ENCODE results near the gene CNNM4.

The CNNM4 gene

DNA sequence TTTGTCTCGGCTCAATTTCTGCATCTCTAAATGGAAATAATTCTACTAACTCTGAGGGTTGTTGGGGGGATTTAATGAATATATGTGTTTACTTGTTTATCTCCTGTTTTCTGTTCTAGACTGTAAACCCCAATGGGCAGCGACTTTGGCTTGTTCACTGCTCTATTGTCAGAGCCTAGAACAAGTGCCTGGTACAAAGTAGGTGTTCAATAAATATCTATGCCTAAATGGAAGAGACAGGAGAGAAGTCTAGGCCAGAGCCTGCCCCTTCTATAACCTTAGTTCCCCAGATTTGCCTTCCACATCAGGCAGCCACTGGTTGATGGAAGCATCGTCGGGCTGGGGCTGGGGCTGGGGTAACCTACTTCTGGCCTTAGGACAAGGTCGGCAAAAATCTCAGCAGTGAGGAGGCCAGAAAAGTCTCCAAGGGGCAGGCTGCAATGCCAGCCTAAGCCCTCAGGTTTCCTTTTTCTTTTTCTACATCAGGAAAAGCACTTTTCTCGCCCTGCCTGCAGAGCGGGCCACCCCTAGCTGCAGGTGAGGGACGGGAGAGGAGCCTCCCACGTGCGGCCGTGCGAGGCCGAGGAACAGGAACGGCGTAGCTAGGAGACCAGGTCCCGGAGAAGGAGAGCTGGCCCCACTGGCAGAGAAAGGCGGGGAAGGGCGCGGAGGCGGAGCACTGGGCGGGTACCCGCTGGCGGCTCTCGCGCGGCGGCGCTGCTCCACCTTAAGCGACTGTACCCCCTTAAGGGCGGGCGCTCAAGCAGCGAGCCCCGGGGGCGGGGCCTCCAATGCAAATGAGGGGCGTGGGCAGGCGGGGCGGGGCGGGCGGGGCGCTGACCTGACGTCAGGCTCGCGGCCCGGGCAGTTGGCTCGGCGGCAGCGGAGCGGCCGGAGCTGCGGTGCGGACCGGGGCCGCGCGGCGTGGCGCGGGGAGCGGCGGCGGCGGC, at the start of gene CNNM4:
Gene CNNM4, plus strand, starts transcription at position 867 of the 950 bp plus-strand sequence. CDS start 98 bp downstream, outside the sequence.
- DNase-seq = peak; percentile 92

DNA sequence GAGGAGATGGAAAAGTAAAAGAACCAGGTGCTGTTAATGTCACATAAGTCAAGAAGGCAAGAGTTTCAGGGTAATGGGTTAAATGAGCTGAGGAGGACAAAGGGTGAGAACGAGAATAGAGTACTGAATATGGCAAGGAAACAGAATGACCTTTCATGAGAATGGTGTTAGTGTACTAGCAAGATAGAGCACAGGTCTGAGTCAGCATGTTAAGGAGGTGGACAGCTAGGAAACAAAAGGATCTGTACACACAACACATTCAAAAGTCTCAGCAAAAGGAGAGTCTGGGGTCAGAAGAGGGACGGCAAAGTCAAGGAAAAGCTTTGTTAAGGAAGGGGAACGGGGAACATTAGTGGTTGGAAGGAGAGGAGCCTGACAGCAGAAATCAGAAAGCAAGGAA, 49.7 kb upstream of the CNNM4 start:
- no peak for DNase-seq

DNA sequence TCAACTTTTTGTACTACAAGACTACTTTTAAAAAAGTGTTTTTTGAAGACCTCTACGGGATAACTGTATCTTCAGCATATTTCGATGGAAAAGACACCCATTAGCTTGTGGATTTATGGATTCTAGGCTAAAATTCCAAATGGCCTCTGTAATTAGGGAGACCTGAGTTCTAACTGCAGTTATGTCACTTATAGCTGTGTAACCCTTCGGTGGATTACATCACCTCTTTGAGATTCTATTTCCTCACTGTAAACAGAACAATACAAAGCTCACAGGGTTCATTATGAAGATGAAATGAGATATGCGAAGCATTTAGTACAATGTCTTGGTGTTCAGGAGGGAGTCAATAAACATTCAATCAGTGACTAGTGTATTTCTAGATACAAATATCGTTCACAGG, 45.0 kb upstream of the CNNM4 start:
- no peak for DNase-seq

DNA sequence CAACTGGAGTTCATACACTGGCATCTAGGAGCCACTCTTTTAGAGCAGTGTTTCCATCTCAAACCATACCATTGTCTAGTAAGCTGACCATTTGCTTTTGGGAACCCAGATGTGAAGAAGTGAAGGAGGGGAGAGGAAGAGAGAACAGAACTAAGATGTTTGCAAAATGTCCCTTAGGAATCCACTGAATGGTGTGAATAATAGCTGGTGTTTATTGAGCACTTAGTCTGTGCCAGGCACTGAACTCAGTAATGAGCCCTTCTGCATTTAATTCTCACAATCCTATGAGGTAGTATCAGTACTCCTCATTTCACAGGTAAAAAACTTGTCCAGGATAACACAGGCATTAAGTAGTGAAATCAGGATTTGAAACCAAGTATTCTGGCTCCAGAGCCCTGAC, 44.3 kb upstream of the CNNM4 start:
- no peak for DNase-seq

DNA sequence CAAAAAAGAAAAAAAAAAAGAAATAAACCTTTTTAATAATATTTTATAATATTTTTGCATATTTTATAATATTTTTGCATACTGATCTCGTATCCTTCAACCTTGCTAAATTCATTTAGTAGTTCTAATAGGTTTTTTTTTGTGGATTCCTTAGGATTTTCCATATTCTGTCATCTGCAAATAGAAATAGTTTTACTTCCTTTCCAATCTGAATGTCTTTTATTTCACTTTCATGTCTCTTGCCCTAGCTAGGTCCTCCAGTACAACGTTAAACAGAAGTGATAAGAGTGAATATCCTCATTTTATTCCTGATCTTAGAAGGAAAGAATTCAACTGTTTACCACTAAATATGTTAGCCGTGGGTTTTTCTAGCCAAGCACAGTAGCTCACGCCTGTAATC, 34.6 kb upstream of the CNNM4 start:
- DNase-seq = no peak

DNA sequence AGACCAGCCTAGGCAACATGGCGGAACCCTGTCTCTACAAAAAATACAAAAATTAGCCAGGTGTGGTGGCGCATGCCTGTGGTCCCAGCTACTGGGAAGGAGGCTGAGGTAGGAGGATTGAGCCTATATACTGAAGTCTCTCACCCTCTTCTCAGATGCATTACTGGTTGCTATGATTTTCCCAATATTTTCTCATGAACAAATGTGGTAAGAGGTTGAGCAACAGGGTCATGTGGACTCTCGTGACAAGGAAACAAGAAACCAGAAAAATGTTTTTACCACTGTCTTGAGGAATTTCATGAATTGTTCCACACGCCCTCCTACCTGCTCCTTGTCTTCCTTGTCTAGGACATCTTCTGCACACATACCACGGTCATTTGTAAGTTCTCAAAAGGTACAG, 33.3 kb upstream of the CNNM4 start:
- DNase-seq = no peak

DNA sequence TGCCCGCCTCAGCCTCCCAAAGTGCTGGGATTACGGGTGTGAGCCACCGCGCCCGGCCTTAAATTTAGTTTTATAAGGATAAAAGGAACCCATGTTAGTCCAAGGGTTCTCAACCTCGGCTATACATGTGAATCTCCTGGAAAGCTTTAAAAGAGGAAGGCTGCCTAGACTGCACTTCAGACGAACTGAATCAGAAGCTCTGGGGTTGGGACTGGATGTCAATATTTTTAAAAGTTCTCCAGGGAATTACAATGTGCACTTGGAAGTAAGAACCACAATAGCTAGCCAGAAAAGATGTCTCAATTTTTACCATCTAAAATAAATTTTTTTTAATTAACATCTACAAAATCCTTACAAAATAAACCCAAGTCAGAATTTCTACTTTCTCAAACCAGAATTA, 31.0 kb upstream of the CNNM4 start:
- DNase-seq = no peak

DNA sequence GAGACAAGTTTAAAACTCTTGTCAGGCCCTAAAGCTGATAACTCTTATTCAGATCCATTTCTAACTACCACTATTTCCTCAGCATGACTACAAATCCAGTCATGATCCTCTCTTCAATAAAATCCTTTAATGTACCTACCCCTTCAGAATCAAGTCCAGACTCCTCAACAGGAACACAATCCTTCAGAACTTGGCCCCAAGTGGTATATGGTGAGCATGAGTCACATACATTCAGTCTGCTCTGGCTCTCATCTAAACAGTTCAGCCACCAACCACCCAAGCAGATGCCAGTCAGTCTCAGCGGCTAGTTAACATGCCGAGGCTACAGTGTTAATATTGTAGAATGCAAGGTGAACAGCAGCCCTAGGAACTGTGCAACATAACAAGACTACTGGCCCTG, 30.5 kb upstream of the CNNM4 start:
- no peak for DNase-seq

DNA sequence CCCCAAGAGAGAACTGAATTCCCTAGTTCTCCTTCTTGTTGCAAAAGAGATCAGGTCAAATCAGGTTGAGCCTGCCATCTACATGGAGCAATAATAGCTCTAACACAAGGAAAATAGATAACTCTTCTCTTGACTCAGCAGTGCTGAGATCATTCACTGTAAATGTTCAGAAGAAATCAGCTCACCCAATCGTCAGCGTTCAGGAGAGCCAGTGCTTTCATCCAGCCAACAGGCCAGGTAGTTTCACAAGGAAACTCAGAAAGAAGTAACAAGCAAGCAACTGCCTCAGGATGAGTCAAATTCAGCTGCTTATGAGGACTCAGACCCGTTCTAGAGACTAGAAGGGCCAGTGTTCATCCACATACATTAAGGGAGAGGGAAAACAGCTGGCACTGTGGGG, 26.8 kb upstream of the CNNM4 start:
- no peak for DNase-seq

DNA sequence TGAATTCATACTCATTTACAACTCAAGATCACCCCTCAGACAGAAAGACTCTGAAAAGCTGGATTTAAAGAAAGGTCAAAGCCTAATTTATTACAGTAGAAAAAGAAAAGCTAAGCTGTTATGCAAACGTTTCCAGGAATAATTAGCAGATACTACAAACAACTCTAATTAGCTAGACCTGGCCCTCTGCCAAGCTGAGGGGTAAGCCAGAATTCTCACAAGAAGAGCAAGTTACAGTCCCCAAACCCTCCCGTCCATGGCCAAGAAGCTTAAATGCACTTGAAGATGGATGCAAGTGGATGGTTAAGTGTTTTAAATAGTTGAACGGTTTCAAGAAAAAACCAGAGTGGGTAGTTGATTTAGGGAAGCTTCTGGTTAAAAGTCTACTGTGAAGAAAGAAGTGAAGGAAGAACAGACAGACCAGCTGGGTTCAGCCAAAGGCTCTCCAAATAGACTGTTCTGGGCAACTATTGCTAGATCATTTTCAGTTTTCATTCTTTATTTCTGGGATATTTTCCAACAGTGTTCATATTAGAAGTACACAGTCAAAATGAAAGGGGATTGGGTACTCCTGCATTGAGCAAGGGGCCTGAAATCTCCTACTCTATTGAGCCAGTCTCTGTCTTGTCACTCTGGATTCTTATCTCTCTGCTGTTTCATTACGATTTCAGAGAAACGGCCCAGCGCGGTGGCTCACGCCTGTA, 25.7 kb upstream of the CNNM4 start:
- DNase-seq = no peak

DNA sequence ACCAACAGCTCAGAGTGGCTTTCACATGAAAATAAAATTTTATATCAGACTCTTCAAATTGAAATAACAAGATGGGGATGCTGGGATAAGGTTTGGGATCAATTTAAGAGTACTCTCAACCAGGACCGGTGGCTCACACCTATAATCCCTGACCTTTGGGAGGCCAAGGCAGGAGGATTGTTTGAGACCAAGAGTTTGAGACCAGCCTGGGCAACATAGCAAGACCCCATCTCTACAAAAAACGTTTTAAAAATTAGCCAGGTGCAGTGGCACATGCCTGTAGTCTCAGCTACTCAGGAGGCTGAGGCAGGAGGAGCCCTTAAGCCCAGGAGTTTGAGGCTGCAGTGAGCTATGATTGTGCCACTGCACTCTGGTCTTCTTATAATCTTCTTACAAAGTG, 23.5 kb upstream of the CNNM4 start:
- DNase-seq = no peak

DNA sequence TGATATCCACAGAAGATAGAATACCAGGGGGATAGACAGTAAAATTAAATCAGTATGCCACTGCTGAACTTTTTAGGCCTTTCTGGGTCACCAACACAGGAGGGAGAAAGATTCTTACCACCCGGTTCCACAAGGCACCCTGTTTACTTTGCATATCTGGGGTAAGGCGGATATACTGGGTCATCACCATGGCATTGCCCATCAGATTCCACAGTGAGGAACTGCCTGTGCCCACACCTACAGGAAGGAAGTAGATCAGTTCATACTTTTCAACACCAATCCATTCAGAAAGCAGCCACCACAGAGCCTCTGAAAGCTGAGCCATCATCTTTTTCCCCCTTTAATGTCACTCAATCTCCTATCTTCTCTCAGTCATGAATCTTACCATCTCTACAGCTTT, 22.9 kb upstream of the CNNM4 start:
- no peak for DNase-seq

DNA sequence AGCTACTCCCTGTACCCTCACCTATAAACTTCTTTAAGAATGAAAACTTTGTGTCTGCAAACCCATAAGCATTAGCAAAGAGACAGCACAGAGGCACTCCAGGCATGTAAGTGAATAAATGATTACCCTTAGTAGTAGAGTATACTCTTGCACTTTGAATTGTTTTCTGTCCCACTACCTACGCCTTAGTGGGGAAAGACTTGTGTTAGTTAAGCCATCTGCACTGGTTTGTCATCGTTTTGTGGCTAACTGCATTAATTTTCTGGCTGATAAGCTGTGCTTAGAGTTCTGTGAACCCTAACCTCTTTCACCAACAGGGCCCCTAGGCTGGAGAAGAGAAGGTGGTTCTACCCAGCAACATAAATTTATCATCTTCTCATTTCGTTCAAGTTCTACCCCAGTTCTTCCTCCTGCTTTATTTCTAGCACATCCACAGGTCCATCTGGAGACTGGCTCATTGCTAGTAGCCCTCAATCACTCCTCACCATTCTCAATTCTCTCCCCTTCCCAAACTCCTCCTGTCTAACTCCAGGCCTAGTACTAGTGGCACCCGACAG, 21.5 kb upstream of the CNNM4 start:
- DNase-seq = no peak

DNA sequence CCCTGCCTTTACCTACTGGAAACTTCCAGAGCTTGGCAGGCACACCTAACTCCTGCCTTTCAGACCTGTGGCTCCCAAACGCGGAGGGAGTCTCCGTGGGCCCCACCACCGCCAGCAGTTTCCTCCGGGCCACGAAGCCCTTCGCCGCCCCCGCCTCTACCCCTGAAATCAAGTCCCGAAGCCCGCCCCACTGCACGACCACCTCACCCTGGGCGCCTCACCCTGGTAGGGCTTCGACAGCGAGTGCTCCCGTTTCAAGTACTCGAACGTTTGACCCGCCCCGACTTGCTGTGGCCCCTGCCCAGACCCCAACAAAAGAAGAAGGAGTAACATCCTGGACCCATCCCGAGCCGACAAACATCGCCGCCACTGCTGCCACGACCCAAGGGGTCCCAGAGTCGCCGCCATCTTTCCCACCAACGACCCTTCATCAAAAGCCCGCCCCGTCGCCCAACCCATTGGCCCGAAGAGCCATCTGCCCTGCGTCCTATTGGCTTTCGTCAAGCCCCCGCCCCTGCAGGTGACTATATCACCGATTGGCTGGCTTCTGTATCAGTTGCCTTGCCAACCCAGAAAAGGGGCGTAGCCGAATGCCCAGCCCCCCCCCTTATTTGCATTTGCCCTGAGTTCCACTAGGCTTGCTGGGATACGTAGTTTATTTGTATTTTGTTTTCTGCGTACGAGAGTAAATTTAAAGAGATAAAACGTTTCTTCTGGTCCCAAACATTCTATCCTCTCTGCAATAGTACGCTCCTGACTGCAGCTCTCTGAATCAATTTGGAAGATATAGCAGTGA, 20.9 kb upstream of the CNNM4 start, which contains the start of gene LMAN2L:
Gene LMAN2L, minus strand, starts transcription at position 432 of the 796 bp plus-strand sequence. Its CDS starts 24 bp downstream, at position 408.
- peak; percentile 95 for DNase-seq

DNA sequence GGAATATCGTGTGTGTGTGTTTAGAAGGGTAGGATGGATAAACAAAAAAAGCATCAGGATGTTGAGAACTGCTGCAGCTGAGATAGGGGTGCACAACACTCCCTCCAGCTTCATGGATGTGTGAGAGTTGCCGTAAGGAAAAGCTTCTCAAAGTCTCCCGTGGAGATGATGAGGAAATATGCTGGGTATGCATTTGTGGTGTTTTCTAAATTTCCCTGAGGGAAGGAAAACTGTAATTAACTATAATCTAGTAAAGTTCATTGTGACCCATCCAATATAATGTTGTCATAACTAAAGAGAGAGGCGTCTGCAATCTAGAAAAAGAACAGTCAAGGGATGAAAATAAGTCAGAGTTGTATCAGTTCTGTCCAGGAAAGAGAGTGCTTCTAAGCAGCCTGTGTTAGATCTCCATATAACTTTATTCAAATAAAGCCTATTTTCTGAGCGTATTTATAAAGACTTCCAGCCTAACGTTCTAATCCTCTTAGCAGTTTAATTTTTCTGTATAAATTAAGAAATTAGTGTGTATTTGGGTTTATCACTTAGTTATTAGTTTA, 13.6 kb upstream of the CNNM4 start:
- DNase-seq = no peak

DNA sequence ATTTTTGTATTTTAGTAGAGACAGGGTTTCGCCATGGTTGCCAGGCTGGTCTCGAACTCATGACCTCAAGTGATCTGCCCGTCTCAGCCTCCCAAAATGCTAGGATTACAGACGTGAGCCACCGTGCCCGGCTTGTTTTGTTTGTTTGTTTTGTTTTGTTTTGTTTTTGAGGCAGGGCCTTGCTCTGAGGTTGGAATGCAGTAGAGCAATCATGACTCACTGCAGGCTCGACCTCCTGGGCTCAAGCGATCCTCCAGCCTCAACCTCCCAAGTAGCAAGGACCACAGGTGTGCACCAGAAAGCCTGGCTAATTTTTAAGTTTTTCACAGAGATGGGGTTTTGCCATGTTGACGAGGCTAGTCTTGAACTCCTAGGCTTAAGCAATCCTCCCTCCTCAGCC, 8.9 kb upstream of the CNNM4 start:
- DNase-seq = no peak

DNA sequence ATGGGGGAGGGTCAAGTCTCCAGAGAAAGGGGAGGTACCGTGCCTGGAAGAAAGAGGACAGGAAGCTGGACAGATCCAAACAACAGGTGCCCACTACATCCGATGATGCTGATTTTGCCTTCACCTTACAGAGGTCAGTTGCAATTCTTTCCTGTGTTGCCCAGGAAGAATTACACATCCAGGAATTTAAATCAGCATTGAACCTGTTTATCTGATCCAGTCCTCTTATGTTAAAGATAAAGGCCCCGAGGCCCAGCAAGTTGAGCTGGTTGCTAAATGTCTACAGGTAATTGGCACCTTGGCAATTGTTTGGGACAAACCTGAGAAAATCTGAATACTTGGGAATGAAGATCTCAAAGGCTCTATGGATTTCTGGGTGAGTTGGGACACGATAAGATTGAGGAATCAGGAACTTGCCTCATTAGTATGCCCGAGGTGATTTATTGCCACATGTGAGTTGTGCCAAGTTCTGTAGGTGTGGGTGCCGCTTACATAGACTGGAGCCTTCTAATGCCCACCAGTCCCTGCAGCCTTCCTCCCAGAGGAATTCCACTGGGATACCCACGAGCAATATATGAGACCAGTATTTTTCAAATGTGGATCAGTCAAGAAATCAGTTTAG, 6.9 kb upstream of the CNNM4 start:
- DNase-seq = no peak

DNA sequence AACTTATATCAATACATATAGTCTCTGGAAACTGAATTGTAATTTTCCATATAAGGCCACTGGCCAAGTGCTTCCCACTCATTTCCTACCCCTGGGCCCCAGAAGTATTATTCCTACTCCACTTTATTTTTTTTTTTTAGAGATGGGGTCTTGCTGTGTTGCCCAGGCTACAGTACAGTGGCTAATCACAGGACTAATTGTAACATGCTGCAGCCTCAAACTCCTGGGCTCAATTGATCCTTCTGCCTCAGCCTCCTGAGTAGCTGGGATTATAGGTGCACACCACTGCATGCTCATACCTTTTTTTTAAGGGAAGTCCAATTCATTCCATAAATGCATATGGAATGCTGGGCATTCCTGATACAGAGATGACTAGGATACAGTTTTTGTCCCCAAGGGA, 6.4 kb upstream of the CNNM4 start:
- DNase-seq = no peak

DNA sequence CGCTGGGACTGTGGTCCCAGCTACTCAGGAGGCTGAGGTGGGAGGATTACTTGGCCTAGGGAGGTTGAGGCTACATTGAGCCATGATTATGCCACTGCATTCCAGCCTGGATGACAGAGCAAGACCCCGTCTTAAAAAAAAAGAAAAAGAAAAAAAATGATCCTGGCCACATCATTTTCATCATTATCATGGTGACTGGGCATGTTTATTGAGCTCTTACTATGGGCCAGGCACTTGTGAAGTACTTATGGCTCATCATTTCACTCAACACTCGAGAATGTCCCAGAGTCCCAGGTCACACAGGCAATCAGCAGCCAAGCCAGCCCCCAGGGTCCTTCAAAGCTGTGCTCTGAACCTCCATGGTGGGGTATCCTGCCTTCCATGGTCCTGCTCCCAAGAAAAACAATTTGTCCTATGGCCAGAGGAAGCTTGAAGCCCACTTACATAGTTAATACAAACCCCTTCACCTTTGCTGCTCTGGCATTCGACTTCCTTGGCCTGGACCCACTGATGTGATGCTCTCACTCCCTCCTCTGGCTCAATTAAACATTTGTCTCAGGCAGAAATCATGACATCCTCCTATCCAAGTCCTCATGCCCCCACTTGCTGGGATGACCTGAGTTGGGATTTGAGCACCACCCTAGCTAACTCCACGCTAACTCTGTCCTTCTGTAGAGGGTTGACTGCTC, 3.8 kb upstream of the CNNM4 start:
- DNase-seq = no peak

DNA sequence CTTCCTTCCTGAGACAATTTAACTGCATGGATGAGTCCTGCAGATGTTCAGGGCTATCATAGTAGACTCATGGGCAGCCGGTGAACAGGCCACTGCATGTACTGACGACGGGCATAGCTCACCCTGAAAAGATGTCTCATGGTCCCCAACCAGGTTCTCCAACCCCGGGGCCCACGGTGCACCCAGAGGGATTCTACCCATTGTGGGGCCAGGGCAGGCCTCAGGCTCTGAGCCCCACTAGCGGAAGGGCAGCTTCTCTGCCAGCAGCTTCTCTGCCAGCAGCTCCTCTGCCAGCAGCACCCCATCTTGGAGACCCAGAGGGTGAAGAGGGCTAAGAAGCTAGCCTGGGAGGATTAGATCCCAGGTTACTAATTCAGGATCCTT, 3.2 kb upstream of the CNNM4 start:
- DNase-seq = no peak

DNA sequence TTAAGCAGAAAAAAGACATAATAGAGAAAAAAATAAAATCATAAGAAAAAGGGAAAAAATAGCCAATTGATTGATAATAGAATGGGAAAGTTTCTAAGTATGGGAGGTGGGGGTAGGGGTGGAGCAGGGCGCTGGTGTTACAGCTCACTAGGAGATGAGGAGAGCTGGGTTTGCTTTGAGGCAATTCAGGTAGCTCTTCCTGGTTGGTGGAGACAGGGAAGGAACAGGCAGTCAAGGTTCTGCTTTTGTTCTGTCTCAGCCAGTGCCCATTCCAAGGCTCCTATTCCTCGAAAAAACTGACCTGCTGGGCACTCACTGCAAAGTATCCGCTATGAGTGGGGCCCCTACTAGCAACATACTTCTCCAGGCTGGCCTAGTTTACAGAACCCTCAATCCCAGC, 1.7 kb upstream of the CNNM4 start:
- DNase-seq = no peak

DNA sequence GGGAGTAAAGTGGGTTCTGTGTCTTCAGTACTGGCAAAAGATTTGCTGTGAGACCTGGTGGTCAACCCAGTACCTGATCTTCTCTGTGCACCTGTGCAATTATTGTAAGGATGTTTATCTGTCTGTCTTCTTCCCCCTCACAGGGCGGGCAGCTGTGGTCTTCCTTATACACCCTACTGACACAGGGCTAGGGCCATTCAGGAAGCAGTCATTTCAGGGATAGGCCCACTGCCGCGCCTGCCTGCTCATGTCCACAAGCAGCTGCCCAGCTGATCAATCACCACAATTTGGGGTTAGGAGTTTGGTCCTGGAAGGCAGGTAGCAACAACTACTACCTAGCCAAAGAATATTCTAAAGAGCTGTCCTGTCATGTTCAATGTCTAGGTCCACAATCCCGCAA, 1.2 kb upstream of the CNNM4 start:
- DNase-seq = no peak

Measured in NCI-H774 (cell line).